Smooth muscle cell (in vitro differentiated cells): ENCODE measurements around the gene U2AF1. TPM values are rescaled to one million over a fixed set of nuclear protein-coding genes. Genes with fewer than 3 reads are reported as not detected.
A peak's percentile ranks its signal among the peaks of the same experiment; 100 is the strongest.
"Not testable (repeated sequence)": the region's sequence is repeated elsewhere in the genome, so short reads cannot be mapped to it uniquely, and the experiment has no call there.

ENCODE experiments used
- DNase-seq: peaks from one replicate; lab custom pipeline; 2025; ENCODE audit not compliant: unreplicated experiment; lab: John Stamatoyannopoulos, UW
- H2AFZ ChIP-seq: fragments of 200-600 bp; sonication (generic); 2 replicates; pipeline ENCODE4 v1.6.0; 2016; ENCODE audit warnings: antibody characterized with exemption, low read depth, mild to moderate bottlenecking
- H3F3A ChIP-seq: fragments of 200-600 bp; sonication (generic); 2 replicates; pipeline ENCODE4 v1.6.0; 2017; ENCODE audit warnings: antibody characterized with exemption, low read depth
- H3K27ac ChIP-seq: fragments of 200-600 bp; sonication (generic); 2 replicates; pipeline ENCODE4 v1.5.1; 2016; ENCODE audit warnings: low read depth, mild to moderate bottlenecking
- H3K27me3 ChIP-seq: fragments of 200-600 bp; sonication (generic); 2 replicates; pipeline ENCODE4 v1.6.1; 2016; ENCODE audit warnings: low read depth, mild to moderate bottlenecking
- H3K36me3 ChIP-seq: fragments of 200-600 bp; sonication (generic); 2 replicates; pipeline ENCODE4 v1.5.1; 2016; ENCODE audit warnings: low read depth
- H3K4me1 ChIP-seq: fragments of 200-600 bp; sonication (generic); 2 replicates; pipeline ENCODE4 v1.5.1; 2016; ENCODE audit warnings: low read depth
- H3K4me2 ChIP-seq: fragments of 200-600 bp; sonication (generic); 2 replicates; pipeline ENCODE4 v1.6.0; 2016; ENCODE audit warnings: mild to moderate bottlenecking
- H3K4me3 ChIP-seq: fragments of 200-600 bp; sonication (generic); 2 replicates; pipeline ENCODE4 v1.5.1; 2016; ENCODE audit warnings: mild to moderate bottlenecking
- H3K79me2 ChIP-seq: fragments of 200-600 bp; sonication (generic); 2 replicates; pipeline ENCODE4 v1.6.0; 2016; ENCODE audit warnings: low read depth, mild to moderate bottlenecking
- H3K9ac ChIP-seq: fragments of 200-600 bp; sonication (generic); 2 replicates; pipeline ENCODE4 v1.6.0; 2016; ENCODE audit warnings: low read depth
- H3K9me3 ChIP-seq: fragments of 200-600 bp; sonication (generic); replicated peaks from 2 replicates; pipeline ENCODE4 v1.5.1; 2016; ENCODE audit warnings: low read depth
- H4K20me1 ChIP-seq: fragments of 200-600 bp; sonication (generic); 2 replicates; pipeline ENCODE4 v1.6.0; 2016; ENCODE audit warnings: low read depth
- CTCF ChIP-seq: fragments of 200-600 bp; sonication (generic); IDR thresholded peaks from 2 replicates; pipeline ENCODE4 v1.5.1; 2017; ENCODE audit warnings: borderline replicate concordance, mild to moderate bottlenecking, antibody characterized with exemption; ENCODE audit not compliant: insufficient read depth, poor library complexity, severe bottlenecking
- WGBS: methylation state at CpG from one replicate; pipeline ENCODE4 v1.1.7; 2016; ENCODE audit warnings: low lambda C conversion rate; 5-methylcytosine and 5-hydroxymethylcytosine counted together
- polyA plus RNA-seq: library from polyadenylated mRNA; unstranded; fragments of >200 nt; fragmentation: Nextera tagmentation; extraction: Ambion mirVana; gene quantifications from 2 replicates; pipeline ENCODE4 v1.2.1, GENCODE V29; 2016
- total RNA-seq: library from RNA; depleted of rRNA; stranded (reverse); fragments of >200 nt; gene quantifications from 2 replicates; pipeline ENCODE4 v1.2.3, GENCODE V29; 2014

The U2AF1 gene
- total and polyA plus RNA-seq, 2 experiments from 2014 or later = 55.3 to 67.3 TPM

GRCh38 chr21:43138944-43139343 is 31.6 kb upstream of the U2AF1 start:
- not testable (repeated sequence) for H2AFZ ChIP-seq, H3K4me3 ChIP-seq, DNase-seq, H4K20me1 ChIP-seq, H3K9me3 ChIP-seq, H3K36me3 ChIP-seq, H3F3A ChIP-seq, H3K27me3 ChIP-seq, H3K27ac ChIP-seq, H3K79me2 ChIP-seq, H3K9ac ChIP-seq, H3K4me2 ChIP-seq, H3K4me1 ChIP-seq
- WGBS = 0% methylated on average over 3 of the region's 8 CpGs
- TF ChIP-seq CTCF = peak; percentile 5

GRCh38 chr21:43134520-43134919 is 27.1 kb upstream of the U2AF1 start:
- not testable (repeated sequence) for H3K27ac ChIP-seq, H3K27me3 ChIP-seq, H4K20me1 ChIP-seq, H3K4me2 ChIP-seq, H3K4me3 ChIP-seq, H3K4me1 ChIP-seq, DNase-seq, H3F3A ChIP-seq, H3K36me3 ChIP-seq, H2AFZ ChIP-seq, H3K9me3 ChIP-seq, H3K9ac ChIP-seq, H3K79me2 ChIP-seq
- WGBS = no CpG with 5 or more reads among the region's 10 CpGs

GRCh38 chr21:43130094-43130493 is 22.7 kb upstream of the U2AF1 start:
- no CpG with 5 or more reads among the region's 7 CpGs for WGBS
- H3K9me3 ChIP-seq, H3K27me3 ChIP-seq, H3F3A ChIP-seq, H2AFZ ChIP-seq, H3K4me3 ChIP-seq, DNase-seq, H3K27ac ChIP-seq, H4K20me1 ChIP-seq, H3K36me3 ChIP-seq, H3K4me1 ChIP-seq, H3K79me2 ChIP-seq, H3K9ac ChIP-seq, H3K4me2 ChIP-seq: not testable (repeated sequence)

- no CpG with 5 or more reads among the region's 4 CpGs for WGBS
- not testable (repeated sequence) for H4K20me1 ChIP-seq, H3K4me2 ChIP-seq, H3K4me1 ChIP-seq, H2AFZ ChIP-seq, H3K36me3 ChIP-seq, H3K9ac ChIP-seq, H3K79me2 ChIP-seq, H3K9me3 ChIP-seq, H3K4me3 ChIP-seq, H3F3A ChIP-seq, DNase-seq, H3K27me3 ChIP-seq, H3K27ac ChIP-seq
Measured at GRCh38 chr21:43115956-43116355, 8.6 kb upstream of the U2AF1 start.

GRCh38 chr21:43114483-43114882 is 7.1 kb upstream of the U2AF1 start:
- not testable (repeated sequence) for H3K9me3 ChIP-seq, H2AFZ ChIP-seq, H3K27me3 ChIP-seq, H3F3A ChIP-seq, H4K20me1 ChIP-seq, H3K79me2 ChIP-seq, H3K4me1 ChIP-seq, H3K4me3 ChIP-seq, H3K4me2 ChIP-seq, DNase-seq, H3K27ac ChIP-seq, H3K9ac ChIP-seq, H3K36me3 ChIP-seq
- no CpG with 5 or more reads among the region's 6 CpGs for WGBS

- not testable (repeated sequence) for H3F3A ChIP-seq, H3K9ac ChIP-seq, H3K4me2 ChIP-seq, DNase-seq, H3K79me2 ChIP-seq, H4K20me1 ChIP-seq, H2AFZ ChIP-seq, H3K9me3 ChIP-seq, H3K4me3 ChIP-seq, H3K36me3 ChIP-seq, H3K27ac ChIP-seq, H3K27me3 ChIP-seq, H3K4me1 ChIP-seq
- WGBS = no CpG with 5 or more reads among the region's 7 CpGs
Measured at GRCh38 chr21:43109006-43109405, 1.6 kb upstream of the U2AF1 start.

GRCh38 chr21:43108177-43108576 is 807 bp upstream of the U2AF1 start:
- not testable (repeated sequence) for H2AFZ ChIP-seq, H3K27ac ChIP-seq, DNase-seq, H3K79me2 ChIP-seq, H3K9ac ChIP-seq, H3K27me3 ChIP-seq, H3K4me1 ChIP-seq, H3K9me3 ChIP-seq, H3K36me3 ChIP-seq, H3K4me2 ChIP-seq, H3F3A ChIP-seq, H4K20me1 ChIP-seq, H3K4me3 ChIP-seq
- no CpG with 5 or more reads among the region's 17 CpGs for WGBS

GRCh38 chr21:43107794-43108137 is 396 bp upstream of the U2AF1 start:
- not testable (repeated sequence) for DNase-seq, H3K9me3 ChIP-seq, H3K27me3 ChIP-seq, H3K9ac ChIP-seq, H3K4me3 ChIP-seq, H3K79me2 ChIP-seq, H3K4me2 ChIP-seq, H3F3A ChIP-seq, H3K36me3 ChIP-seq, H3K27ac ChIP-seq, H2AFZ ChIP-seq, H4K20me1 ChIP-seq, H3K4me1 ChIP-seq
- no CpG with 5 or more reads among the region's 17 CpGs for WGBS
